CD8-positive, alpha-beta memory T cell (primary cell): ENCODE measurements around the gene PGBD5. TPM values are rescaled to one million over a fixed set of nuclear protein-coding genes. Genes with fewer than 3 reads are reported as not detected.
A peak's percentile ranks its signal among the peaks of the same experiment; 100 is the strongest.

ENCODE experiments used
- CTCF ChIA-PET: fragments of 350-600 bp; sonication (Branson Sonifier 250); formaldehyde crosslinking; loops from one replicate; lab custom pipeline; 2021; ENCODE audit warnings: antibody characterized with exemption; lab: Charles Lee
- POLR2A ChIA-PET: fragments of 350-600 bp; sonication (Branson Sonifier 250); formaldehyde crosslinking; loops from one replicate; lab custom pipeline; 2021; ENCODE audit warnings: antibody characterized with exemption; lab: Charles Lee
- DNase-seq, 5 donors: peaks; one replicate each; pipeline versions ENCODE4 v3.0.0 to v3.0.0-alpha.2; 2020 to 2022; ENCODE audit warnings: mixed read lengths in 1 of 5
- H3K27ac ChIP-seq: one replicate; pipeline ENCODE4 v1.7.0; 2013; ENCODE audit warnings: low read depth, mild to moderate bottlenecking, low read length, moderate library complexity
- H3K27me3 ChIP-seq: 2 replicates; pipeline ENCODE4 v1.7.0; 2013; ENCODE audit warnings: low read length, mild to moderate bottlenecking; ENCODE audit not compliant: insufficient read depth, poor library complexity, severe bottlenecking
- H3K36me3 ChIP-seq: 2 replicates; pipeline ENCODE4 v1.7.0; 2013; ENCODE audit warnings: mild to moderate bottlenecking, low read length, moderate library complexity; ENCODE audit not compliant: insufficient read depth
- H3K4me1 ChIP-seq: 2 replicates; pipeline ENCODE4 v1.7.0; 2013; ENCODE audit warnings: mild to moderate bottlenecking, low read length, moderate library complexity; ENCODE audit not compliant: insufficient read depth
- H3K4me3 ChIP-seq: 2 replicates; pipeline ENCODE4 v1.7.0; 2013; ENCODE audit warnings: mild to moderate bottlenecking, low read length
- H3K9me3 ChIP-seq: 2 replicates; pipeline ENCODE4 v1.7.0; 2013; ENCODE audit warnings: mild to moderate bottlenecking, low read length
- H3K27ac Mint-ChIP-seq, 8 donors: one replicate each; pipeline ENCODE4 v1.8.0; 2020 to 2021; ENCODE audit warnings: mixed read lengths in 8 of 8, mild to moderate bottlenecking in 6 of 8, inconsistent platforms in 3 of 8, moderate library complexity in 3 of 8
- H3K27me3 Mint-ChIP-seq, 2 donors: one replicate each; pipeline ENCODE4 v1.8.0; 2020 to 2021; ENCODE audit warnings: mixed read lengths in 2 of 2, mild to moderate bottlenecking in 1 of 2, moderate library complexity in 1 of 2
- H3K36me3 Mint-ChIP-seq, 3 donors: one replicate each; pipeline ENCODE4 v1.8.0; 2020 to 2021; ENCODE audit warnings: mixed read lengths in 3 of 3, inconsistent platforms in 1 of 3, mild to moderate bottlenecking in 1 of 3
- H3K4me1 Mint-ChIP-seq, 3 donors: one replicate each; pipeline ENCODE4 v1.8.0; 2020 to 2021; ENCODE audit warnings: mixed read lengths in 3 of 3, inconsistent platforms in 1 of 3, mild to moderate bottlenecking in 1 of 3
- H3K4me3 Mint-ChIP-seq, 7 donors: one replicate each; pipeline ENCODE4 v1.8.0; 2020 to 2021; ENCODE audit warnings: mixed read lengths in 7 of 7, mild to moderate bottlenecking in 6 of 7, moderate library complexity in 4 of 7, inconsistent platforms in 2 of 7
- H3K9me3 Mint-ChIP-seq, 5 donors: one replicate each; pipeline ENCODE4 v1.8.0; 2020 to 2022; ENCODE audit warnings: mixed read lengths in 5 of 5, mild to moderate bottlenecking in 3 of 5, moderate library complexity in 2 of 5, inconsistent platforms in 1 of 5
- polyA plus RNA-seq: library from polyadenylated mRNA; unstranded; fragments of 300-500 nt; fragmentation: Illumina TruSeq; gene quantifications from one replicate; pipeline ENCODE4 v1.2.3, GENCODE V29; 2021
- total RNA-seq, 2 experiments: library from RNA; stranded (reverse); gene quantifications; one replicate each; pipeline ENCODE4 v1.2.3, GENCODE V29; 2021

The PGBD5 gene
- total and polyA plus RNA-seq, 3 experiments from 2014 or later: not detected

- Histone ChIP-seq H3K4me1 (no peaks in the 10 kb centered on the region), H3K4me3 (no peak overlapping the region), H3K9me3 (no peaks in the 10 kb centered on the region), H3K27ac (no peak overlapping the region), H3K36me3 (no peaks in the 10 kb centered on the region), H3K27me3 (no peaks in the 10 kb centered on the region)
- Mint-ChIP-seq H3K4me1 (peaks cover 2 to 8% (median 6%) of the 10 kb centered on the region in 3 donors), H3K27me3 (peaks cover 5 to 20% of the 10 kb centered on the region in 2 donors), H3K36me3 (no peaks in the 10 kb centered on the region), H3K4me3 (no peak overlapping the region), H3K9me3 (no peaks in the 10 kb centered on the region), H3K27ac (peak overlapping the region in 1 of 8 donors; percentile 58)
- POLR2A ChIA-PET: no interaction called here
- CTCF ChIA-PET: no interaction called here
- no peak for DNase-seq
Measured at GRCh38 chr1:230326971-230327891, 98.9 kb downstream of the PGBD5 start.

GRCh38 chr1:230323686-230324085 is 102.4 kb downstream of the PGBD5 start:
- no peak for DNase-seq
- H3K27me3 Mint-ChIP-seq: peaks cover 0 to 26% of the 10 kb centered on the region in 2 donors
- Histone ChIP-seq H3K27ac (no peak overlapping the region), H3K4me3 (no peak overlapping the region), H3K4me1 (no peaks in the 10 kb centered on the region), H3K36me3 (no peaks in the 10 kb centered on the region), H3K27me3 (no peaks in the 10 kb centered on the region), H3K9me3 (no peaks in the 10 kb centered on the region)
- CTCF ChIA-PET: no interaction called here
- peaks cover 2 to 8% (median 6%) of the 10 kb centered on the region in 3 donors for H3K4me1 Mint-ChIP-seq
- POLR2A ChIA-PET: no interaction called here
- no peak overlapping the region for H3K4me3 Mint-ChIP-seq
- no peak overlapping the region for H3K27ac Mint-ChIP-seq
- H3K36me3 Mint-ChIP-seq: no peaks in the 10 kb centered on the region
- H3K9me3 Mint-ChIP-seq: no peaks in the 10 kb centered on the region

- no peak overlapping the region for H3K4me3 Mint-ChIP-seq
- Histone ChIP-seq H3K27me3 (no peaks in the 10 kb centered on the region), H3K27ac (no peak overlapping the region), H3K4me3 (no peak overlapping the region), H3K9me3 (no peaks in the 10 kb centered on the region), H3K36me3 (no peaks in the 10 kb centered on the region), H3K4me1 (no peaks in the 10 kb centered on the region)
- H3K36me3 Mint-ChIP-seq: no peaks in the 10 kb centered on the region
- ChIA-PET CTCF (no interaction called here), POLR2A (no interaction called here)
- peak overlapping the region in 1 of 8 donors; percentile 9 for H3K27ac Mint-ChIP-seq
- DNase-seq: no peak
- H3K9me3 Mint-ChIP-seq: no peaks in the 10 kb centered on the region
- peaks cover 1 to 4% (median 4%) of the 10 kb centered on the region in 3 donors for H3K4me1 Mint-ChIP-seq
- H3K27me3 Mint-ChIP-seq: peaks cover 0 to 20% of the 10 kb centered on the region in 2 donors
Measured at GRCh38 chr1:230322967-230323547, 103.1 kb downstream of the PGBD5 start.

GRCh38 chr1:230322421-230322756 is 103.7 kb downstream of the PGBD5 start:
- DNase-seq: no peak
- ChIA-PET POLR2A (no interaction called here), CTCF (no interaction called here)
- no peak overlapping the region for H3K27ac Mint-ChIP-seq
- H3K4me3 ChIP-seq: no peak overlapping the region
- no peaks in the 10 kb centered on the region for H3K9me3 ChIP-seq
- no peak overlapping the region for H3K4me3 Mint-ChIP-seq
- H3K36me3 ChIP-seq: no peaks in the 10 kb centered on the region
- no peaks in the 10 kb centered on the region for H3K36me3 Mint-ChIP-seq
- peaks cover 0 to 16% of the 10 kb centered on the region in 2 donors for H3K27me3 Mint-ChIP-seq
- no peaks in the 10 kb centered on the region for H3K27me3 ChIP-seq
- no peaks in the 10 kb centered on the region for H3K9me3 Mint-ChIP-seq
- no peaks in the 10 kb centered on the region for H3K4me1 Mint-ChIP-seq
- H3K27ac ChIP-seq: no peak overlapping the region
- no peaks in the 10 kb centered on the region for H3K4me1 ChIP-seq

- H3K27me3 Mint-ChIP-seq: peaks cover 0 to 16% of the 10 kb centered on the region in 2 donors
- ChIA-PET POLR2A (no interaction called here), CTCF (no interaction called here)
- DNase-seq: no peak
- no peaks in the 10 kb centered on the region for H3K9me3 ChIP-seq
- no peak overlapping the region for H3K27ac Mint-ChIP-seq
- no peaks in the 10 kb centered on the region for H3K4me1 Mint-ChIP-seq
- H3K36me3 Mint-ChIP-seq: no peaks in the 10 kb centered on the region
- H3K36me3 ChIP-seq: no peaks in the 10 kb centered on the region
- H3K27me3 ChIP-seq: no peaks in the 10 kb centered on the region
- H3K4me3 Mint-ChIP-seq: no peak overlapping the region
- no peaks in the 10 kb centered on the region for H3K9me3 Mint-ChIP-seq
- no peak overlapping the region for H3K27ac ChIP-seq
- H3K4me3 ChIP-seq: no peak overlapping the region
- H3K4me1 ChIP-seq: no peaks in the 10 kb centered on the region
Measured at GRCh38 chr1:230321741-230322420, 104.3 kb downstream of the PGBD5 start.

GRCh38 chr1:230321341-230321740 is 104.8 kb downstream of the PGBD5 start:
- no peak for DNase-seq
- Mint-ChIP-seq H3K36me3 (no peaks in the 10 kb centered on the region), H3K4me3 (no peak overlapping the region), H3K27me3 (peaks cover 0 to 13% of the 10 kb centered on the region in 2 donors), H3K9me3 (no peaks in the 10 kb centered on the region), H3K27ac (peak overlapping the region in 1 of 8 donors; percentile 62), H3K4me1 (no peaks in the 10 kb centered on the region)
- ChIA-PET POLR2A (no interaction called here), CTCF (interaction anchor here (2.1 kb wide), 1 partner anchor 10 kb away, joined by 5 read pairs; no protein-coding TSS in a partner anchor)
- Histone ChIP-seq H3K9me3 (no peaks in the 10 kb centered on the region), H3K27me3 (no peaks in the 10 kb centered on the region), H3K4me3 (no peak overlapping the region), H3K27ac (no peak overlapping the region), H3K4me1 (no peaks in the 10 kb centered on the region), H3K36me3 (no peaks in the 10 kb centered on the region)

GRCh38 chr1:230320804-230321203 is 105.3 kb downstream of the PGBD5 start:
- CTCF ChIA-PET: interaction anchor here (2.1 kb wide), 1 partner anchor 10 kb away, joined by 5 read pairs; no protein-coding TSS in a partner anchor
- H3K36me3 Mint-ChIP-seq: no peaks in the 10 kb centered on the region
- no peak overlapping the region for H3K27ac ChIP-seq
- no peak overlapping the region for H3K27ac Mint-ChIP-seq
- DNase-seq: no peak
- H3K9me3 ChIP-seq: no peaks in the 10 kb centered on the region
- no peaks in the 10 kb centered on the region for H3K4me1 ChIP-seq
- no peaks in the 10 kb centered on the region for H3K27me3 ChIP-seq
- H3K4me1 Mint-ChIP-seq: no peaks in the 10 kb centered on the region
- H3K27me3 Mint-ChIP-seq: peaks cover 0 to 13% of the 10 kb centered on the region in 2 donors
- no peaks in the 10 kb centered on the region for H3K9me3 Mint-ChIP-seq
- H3K36me3 ChIP-seq: no peaks in the 10 kb centered on the region
- no peak overlapping the region for H3K4me3 ChIP-seq
- POLR2A ChIA-PET: no interaction called here
- H3K4me3 Mint-ChIP-seq: no peak overlapping the region
